ENCODE results near the gene TKTL2. TPM values are rescaled to one million over a fixed set of nuclear protein-coding genes. Genes with fewer than 3 reads are reported as not detected.

The TKTL2 gene
- total RNA-seq, 1 experiment from 2014 or later: not detected

- Histone ChIP-seq H3K27ac (ENCODE audit: low read length) (no peak overlapping the region), H3K4me3 (ENCODE audit: low read depth in 2 of 2, low read length in 2 of 2) (no peak overlapping the region), H3K4me1 (ENCODE audit: control insufficient read depth, insufficient read depth, low read length) (no peaks in the 10 kb centered on the region), H3K9me3 (ENCODE audit: control insufficient read depth, insufficient read depth, low read depth, low read length) (no peaks in the 10 kb centered on the region), H3K27me3 (ENCODE audit: control insufficient read depth, insufficient read depth, low read length) (no peaks in the 10 kb centered on the region), H3K36me3 (ENCODE audit: control insufficient read depth, insufficient read depth, low read length) (no peaks in the 10 kb centered on the region)
- POLR2A ChIA-PET: no interaction called here
- in situ Hi-C loops (cut with HindIII; ENCODE audit: low pct_unique_long_range_greater_than_20kb, low sequenced_read_pairs): no loop called here
- intact Hi-C loops (cut with micrococcal nuclease; ENCODE audit: unreplicated experiment): no loop called here
- ATAC-seq (no peak), DNase-seq (ENCODE audit: low read depth, low spot score) (no peak)
- CTCF ChIA-PET: no interaction called here
- no peak for TF ChIP-seq CTCF (IDR thresholded peaks at IDR 0.05)
- no peak for TF ChIP-seq TCF7L2 (IDR thresholded peaks at IDR 0.05; ENCODE audit: low read depth, low read length)
- TF ChIP-seq SIN3A (IDR thresholded peaks at IDR 0.05; ENCODE audit: borderline replicate concordance, insufficient read depth, low read depth, low read length): no peak
- TF ChIP-seq POLR2AphosphoS5 (IDR thresholded peaks at IDR 0.05; ENCODE audit: low read depth, low read length): no peak
- TF ChIP-seq REST (IDR thresholded peaks at IDR 0.05; ENCODE audit: insufficient read depth in 1 of 2, low read depth in 2 of 2, low read length in 1 of 2): no peak
- BruUV-seq (replicated peaks): no TSS peak
These were observed 8.6 kb upstream of the TKTL2 start for GRCh38 chr4:163482190-163482589.

- ATAC-seq: no peak
- no peaks in the 10 kb centered on the region for H3K36me3 ChIP-seq (ENCODE audit: control insufficient read depth, insufficient read depth, low read length)
- H3K9me3 ChIP-seq (ENCODE audit: control insufficient read depth, insufficient read depth, low read depth, low read length): no peaks in the 10 kb centered on the region
- intact Hi-C loops (cut with micrococcal nuclease; ENCODE audit: unreplicated experiment): no loop called here
- in situ Hi-C loops (cut with HindIII; ENCODE audit: low pct_unique_long_range_greater_than_20kb, low sequenced_read_pairs): no loop called here
- POLR2A ChIA-PET: no interaction called here
- no peak overlapping the region for H3K4me3 ChIP-seq (ENCODE audit: low read depth in 2 of 2, low read length in 2 of 2)
- no peak for DNase-seq (ENCODE audit: low read depth, low spot score)
- TF ChIP-seq CTCF (IDR thresholded peaks at IDR 0.05) (no peak), TCF7L2 (IDR thresholded peaks at IDR 0.05; ENCODE audit: low read depth, low read length) (no peak), POLR2AphosphoS5 (IDR thresholded peaks at IDR 0.05; ENCODE audit: low read depth, low read length) (no peak), SIN3A (IDR thresholded peaks at IDR 0.05; ENCODE audit: borderline replicate concordance, insufficient read depth, low read depth, low read length) (no peak), REST (IDR thresholded peaks at IDR 0.05; ENCODE audit: insufficient read depth in 1 of 2, low read depth in 2 of 2, low read length in 1 of 2) (no peak)
- H3K27me3 ChIP-seq (ENCODE audit: control insufficient read depth, insufficient read depth, low read length): no peaks in the 10 kb centered on the region
- no peak overlapping the region for H3K27ac ChIP-seq (ENCODE audit: low read length)
- H3K4me1 ChIP-seq (ENCODE audit: control insufficient read depth, insufficient read depth, low read length): no peaks in the 10 kb centered on the region
- CTCF ChIA-PET: no interaction called here
- no TSS peak for BruUV-seq (replicated peaks)
These were observed 3.3 kb upstream of the TKTL2 start for GRCh38 chr4:163476761-163477438.

Measured in Panc1 (cell line).